BE2C (cell line): Measurements from ENCODE around the gene OLFML1.

Experiments
- DNase-seq: peaks from one replicate; pipeline ENCODE4 v3.0.0-alpha.2; 2020
- H3K27me3 ChIP-seq: fragments of 250-450 bp; sonication (Bioruptor Pico); 2 replicates; pipeline ENCODE4 v1.5.1; 2020; ENCODE audit warnings: mild to moderate bottlenecking
- H3K36me3 ChIP-seq: fragments of 250-450 bp; sonication (Bioruptor Pico); 2 replicates; pipeline ENCODE4 v1.5.1; 2020; ENCODE audit warnings: mild to moderate bottlenecking
- H3K4me1 ChIP-seq: fragments of 250-450 bp; sonication (Bioruptor Pico); 2 replicates; pipeline ENCODE4 v1.5.1; 2020
- H3K4me3 ChIP-seq: 2 replicates; pipeline ENCODE4 v1.5.1; 2011; ENCODE audit warnings: low read depth, low read length
- H3K9me3 ChIP-seq: fragments of 250-450 bp; sonication (Bioruptor Pico); 2 replicates; pipeline ENCODE4 v1.5.1; 2020
- CTCF ChIP-seq: IDR thresholded peaks from 2 replicates; pipeline ENCODE4 v1.5.1; 2012; ENCODE audit warnings: mild to moderate bottlenecking, low read depth, low read length

OLFML1 gene

DNA sequence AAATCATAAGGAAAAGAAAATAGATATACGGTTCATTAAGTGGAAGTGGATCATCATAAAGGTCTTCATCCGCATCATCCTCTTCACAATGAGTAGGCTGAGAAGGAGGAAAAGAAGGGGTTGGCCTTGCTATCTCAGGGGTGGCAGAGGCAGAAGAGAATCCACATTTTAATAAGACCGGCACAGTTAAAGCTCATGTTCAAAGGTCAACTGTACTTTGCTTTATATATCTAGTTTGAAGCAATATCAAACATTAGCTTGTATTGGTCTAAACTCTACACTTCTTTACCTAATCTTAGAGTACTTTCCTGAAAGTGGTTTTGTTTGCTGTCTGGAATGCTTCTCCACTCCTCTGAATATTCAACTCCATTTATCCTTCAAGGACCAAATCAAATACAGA is 22.8 kb downstream of the OLFML1 start:
- no peak for DNase-seq
- no peaks in the 10 kb centered on the region for H3K9me3 ChIP-seq
- no peak overlapping the region for H3K4me3 ChIP-seq
- no peak for TF ChIP-seq CTCF
- H3K27me3 ChIP-seq: no peaks in the 10 kb centered on the region
- no peaks in the 10 kb centered on the region for H3K4me1 ChIP-seq
- no peaks in the 10 kb centered on the region for H3K36me3 ChIP-seq

GRCh38 chr11:7509966-7510365 is 24.7 kb downstream of the OLFML1 start:
- Histone ChIP-seq H3K4me1 (no peaks in the 10 kb centered on the region), H3K36me3 (no peaks in the 10 kb centered on the region), H3K9me3 (no peaks in the 10 kb centered on the region), H3K4me3 (no peak overlapping the region), H3K27me3 (peaks cover 6% of the 10 kb centered on the region; the same call in 1 of the 2 replicates)
- no peak for TF ChIP-seq CTCF
- DNase-seq: no peak

- Histone ChIP-seq H3K4me1 (no peaks in the 10 kb centered on the region), H3K4me3 (no peak overlapping the region), H3K9me3 (no peaks in the 10 kb centered on the region), H3K27me3 (peaks cover 6% of the 10 kb centered on the region; the same call in 1 of the 2 replicates), H3K36me3 (no peaks in the 10 kb centered on the region)
- no peak for DNase-seq
- TF ChIP-seq CTCF: no peak
These were observed 26.1 kb downstream of the OLFML1 start for GRCh38 chr11:7511401-7511800.

- H3K27me3 ChIP-seq: peaks cover 6% of the 10 kb centered on the region; the same call in 1 of the 2 replicates
- H3K36me3 ChIP-seq: no peaks in the 10 kb centered on the region
- DNase-seq: peak; percentile 15
- H3K4me3 ChIP-seq: peak overlapping the region; percentile 70
- H3K9me3 ChIP-seq: no peaks in the 10 kb centered on the region
- H3K4me1 ChIP-seq: no peaks in the 10 kb centered on the region
- TF ChIP-seq CTCF: no peak
These were observed 27.4 kb downstream of the OLFML1 start for GRCh38 chr11:7512525-7513233.

DNA sequence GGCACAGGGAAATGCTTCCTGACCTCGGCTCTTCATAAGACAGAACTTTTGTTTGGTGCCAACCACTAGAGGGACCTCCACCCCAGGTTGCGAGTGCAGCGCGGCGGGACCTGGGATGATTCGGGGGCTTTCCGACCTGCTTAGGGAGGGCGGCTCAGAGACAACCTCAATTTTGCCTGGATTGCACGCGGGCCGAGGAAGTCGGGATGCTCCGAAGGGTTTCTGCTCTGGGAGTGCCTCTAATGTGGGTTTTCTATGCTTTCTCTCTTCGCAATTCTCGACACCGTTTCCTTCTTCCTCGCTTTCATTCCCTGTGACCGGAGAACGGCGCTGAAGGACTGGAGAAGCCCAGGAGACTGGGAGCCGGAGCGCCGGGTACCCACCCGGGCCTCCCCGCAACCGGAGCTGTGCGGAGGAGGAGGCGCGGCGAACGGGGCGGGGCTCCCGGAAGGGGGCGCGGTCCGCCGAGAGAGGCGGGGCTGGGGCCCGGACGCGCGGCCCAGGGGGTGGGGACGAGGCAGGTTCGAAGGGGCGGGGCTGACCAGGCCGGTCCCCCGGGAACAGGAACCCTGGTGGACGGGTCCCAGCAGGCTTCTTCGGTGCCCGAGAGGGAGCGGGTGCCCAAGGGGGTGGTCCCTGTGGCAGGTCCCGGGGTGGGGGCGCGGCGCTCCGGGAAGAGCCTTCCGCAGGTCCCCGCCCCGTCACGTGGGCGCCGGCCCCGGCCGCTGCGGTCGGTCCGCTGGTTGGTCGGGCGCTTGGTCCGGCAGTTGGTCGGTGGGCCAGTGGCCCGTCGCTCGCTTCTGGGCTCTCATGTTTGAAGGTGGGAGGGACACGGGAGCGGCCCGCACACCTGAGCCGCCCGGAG is 28.2 kb downstream of the OLFML1 start, which contains the start of gene PPFIBP2:
Gene PPFIBP2 (plus strand): TSS at position 766 of the 865 bp plus-strand sequence. CDS start 35,477 bp downstream, outside the sequence.
- no peaks in the 10 kb centered on the region for H3K36me3 ChIP-seq
- H3K4me1 ChIP-seq: no peaks in the 10 kb centered on the region
- H3K27me3 ChIP-seq: peaks cover 6% of the 10 kb centered on the region; the same call in 1 of the 2 replicates
- TF ChIP-seq CTCF: peak; percentile 63
- no peaks in the 10 kb centered on the region for H3K9me3 ChIP-seq
- peak within 1 kb of the TSS; percentile 70 for H3K4me3 ChIP-seq
- DNase-seq: peak; percentile 72

DNA sequence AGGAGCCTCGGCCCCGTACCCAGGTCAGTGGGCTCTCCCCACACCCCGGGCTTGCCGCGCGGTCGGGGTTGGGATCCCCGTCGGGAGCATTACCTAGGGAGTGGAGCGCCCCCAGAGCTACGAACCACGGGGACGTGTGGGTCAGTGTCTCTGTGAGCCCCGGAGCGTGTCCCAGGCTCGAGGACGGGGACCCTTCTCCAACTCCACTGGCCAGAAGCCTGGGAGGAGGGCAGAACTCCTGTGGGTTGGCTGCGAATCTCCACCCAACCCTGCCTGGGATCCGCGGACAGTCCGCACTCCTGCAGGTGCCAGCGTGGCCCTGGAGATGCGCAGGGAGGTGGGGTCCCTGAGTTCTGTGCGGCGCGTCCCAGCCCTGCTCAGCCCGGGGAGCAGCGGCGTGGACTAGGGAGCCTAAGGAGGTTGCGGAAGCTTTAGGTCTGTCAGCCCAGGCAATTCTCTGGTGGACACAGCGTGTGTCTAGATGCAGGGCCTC is 28.8 kb downstream of the OLFML1 start:
- TF ChIP-seq CTCF: no peak
- DNase-seq: no peak
- Histone ChIP-seq H3K4me1 (no peaks in the 10 kb centered on the region), H3K4me3 (peak overlapping the region; percentile 70), H3K36me3 (no peaks in the 10 kb centered on the region), H3K9me3 (no peaks in the 10 kb centered on the region), H3K27me3 (peaks cover 6% of the 10 kb centered on the region; the same call in 1 of the 2 replicates)
